Activated T-helper 2 cell treated with anti-CD3 and anti-CD28 coated beads, Interferon-gamma antibody, Interleukin-2, Interleukin-4, amounts not matched to agents 10 μg/mL and 5 μg/mL and 100 μg/mL, durations not matched to agents 14 hours and 24 hours and 36 hours (primary cell): Measurements from ENCODE around the gene CTNNA1. TPM values are rescaled to one million over a fixed set of nuclear protein-coding genes. Genes with fewer than 3 reads are reported as not detected.
"Not testable (repeated sequence)": the region's sequence is repeated elsewhere in the genome, so short reads cannot be mapped to it uniquely, and the experiment has no call there.

Experiments
- DNase-seq: peaks from one replicate; pipeline ENCODE4 v3.0.0; 2021; ENCODE audit warnings: low spot score
- H3K27ac Mint-ChIP-seq: one replicate; pipeline ENCODE4 v1.8.0; 2021; ENCODE audit warnings: mixed read lengths
- H3K27me3 Mint-ChIP-seq: one replicate; pipeline ENCODE4 v1.8.0; 2021; ENCODE audit warnings: low read depth, mixed read lengths
- H3K36me3 Mint-ChIP-seq: one replicate; pipeline ENCODE4 v1.8.0; 2021; ENCODE audit warnings: low read depth, mixed read lengths
- H3K4me1 Mint-ChIP-seq: one replicate; pipeline ENCODE4 v1.8.0; 2021; ENCODE audit warnings: low read depth, mixed read lengths
- H3K4me3 Mint-ChIP-seq: one replicate; pipeline ENCODE4 v1.8.0; 2021; ENCODE audit warnings: low read depth, mild to moderate bottlenecking, moderate library complexity, mixed read lengths
- H3K9me3 Mint-ChIP-seq: one replicate; pipeline ENCODE4 v1.8.0; 2021; ENCODE audit warnings: mixed read lengths
- intact Hi-C: fragments of 100-400 bp; cut with micrococcal nuclease; formaldehyde crosslinking; loops from one replicate; pipeline ENCODE4 v1.15.1; 2023
- total RNA-seq: library from RNA; stranded (reverse); gene quantifications from 2 replicates; pipeline ENCODE4 v1.2.3, GENCODE V29; 2022

CTNNA1 gene
- total RNA-seq, 1 donor from 2014 or later = 298 TPM

DNA sequence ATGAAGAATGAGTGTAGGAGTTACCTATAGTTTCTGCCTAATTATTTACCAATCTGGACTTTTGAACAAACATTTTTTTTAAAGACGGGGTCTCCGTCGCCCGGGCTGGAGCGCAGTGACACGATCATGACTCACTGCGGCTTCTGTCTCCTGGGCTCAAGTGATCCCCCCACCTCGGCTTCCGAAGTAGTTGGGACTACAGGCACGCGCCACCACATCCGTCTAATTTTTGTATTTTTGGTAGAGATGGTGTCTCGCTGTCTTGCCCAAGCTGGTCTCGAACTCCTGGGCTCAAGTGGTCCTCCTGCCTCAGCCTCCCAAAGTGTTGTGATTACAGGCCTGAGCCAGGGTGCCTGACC is 1.5 kb downstream of the CTNNA1 start:
- Mint-ChIP-seq H3K4me1 (peaks cover 34% of the 10 kb centered on the region), H3K27ac (peak overlapping the region; percentile 4)
- intact Hi-C loops = loop anchor here (1.0 to 5.0 kb wide), 3 partner anchors 12 to 102 kb away; no protein-coding TSS in a partner anchor

DNA sequence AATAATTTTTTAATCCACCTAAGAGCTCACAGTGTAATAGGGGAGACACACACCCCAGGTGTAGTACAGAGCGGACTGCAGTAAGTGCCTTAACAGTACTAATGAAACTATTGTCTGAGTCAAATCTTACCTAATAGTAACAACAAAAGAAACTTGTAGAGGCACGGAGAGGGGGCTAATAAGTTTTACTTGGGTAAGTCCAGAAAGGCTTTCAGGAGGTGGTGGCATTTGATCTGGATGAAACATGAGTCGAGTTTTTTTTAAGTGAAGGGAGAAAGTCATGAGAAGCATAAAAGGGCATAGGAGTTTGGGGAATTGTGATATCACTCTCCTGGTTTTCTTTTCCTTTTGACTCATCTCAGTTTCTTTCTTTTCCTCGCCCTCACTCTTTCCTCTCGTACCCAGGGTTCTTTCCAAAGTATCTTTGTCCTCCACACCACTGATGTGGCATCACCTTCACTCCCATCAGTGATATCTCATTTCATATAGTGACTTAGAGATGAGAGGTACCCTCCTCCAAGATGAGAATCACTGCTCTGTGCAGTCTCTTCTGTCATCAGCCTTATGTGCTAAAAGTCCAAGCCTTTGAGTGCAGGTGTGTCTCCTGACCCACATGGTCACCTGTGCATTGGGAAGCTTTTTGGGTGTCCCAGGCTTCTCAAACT is 2.0 kb downstream of the CTNNA1 start:
- H3K36me3 Mint-ChIP-seq = peaks cover 46% of the 10 kb centered on the region

More for the DNA sequence above, 1.5 kb downstream of the CTNNA1 start:
- Mint-ChIP-seq H3K27me3 (peaks cover 7% of the 10 kb centered on the region), H3K4me3 (peak overlapping the region; percentile 95), H3K36me3 (peaks cover 44% of the 10 kb centered on the region), H3K9me3 (peaks cover 7% of the 10 kb centered on the region)
- DNase-seq = no peak

DNA sequence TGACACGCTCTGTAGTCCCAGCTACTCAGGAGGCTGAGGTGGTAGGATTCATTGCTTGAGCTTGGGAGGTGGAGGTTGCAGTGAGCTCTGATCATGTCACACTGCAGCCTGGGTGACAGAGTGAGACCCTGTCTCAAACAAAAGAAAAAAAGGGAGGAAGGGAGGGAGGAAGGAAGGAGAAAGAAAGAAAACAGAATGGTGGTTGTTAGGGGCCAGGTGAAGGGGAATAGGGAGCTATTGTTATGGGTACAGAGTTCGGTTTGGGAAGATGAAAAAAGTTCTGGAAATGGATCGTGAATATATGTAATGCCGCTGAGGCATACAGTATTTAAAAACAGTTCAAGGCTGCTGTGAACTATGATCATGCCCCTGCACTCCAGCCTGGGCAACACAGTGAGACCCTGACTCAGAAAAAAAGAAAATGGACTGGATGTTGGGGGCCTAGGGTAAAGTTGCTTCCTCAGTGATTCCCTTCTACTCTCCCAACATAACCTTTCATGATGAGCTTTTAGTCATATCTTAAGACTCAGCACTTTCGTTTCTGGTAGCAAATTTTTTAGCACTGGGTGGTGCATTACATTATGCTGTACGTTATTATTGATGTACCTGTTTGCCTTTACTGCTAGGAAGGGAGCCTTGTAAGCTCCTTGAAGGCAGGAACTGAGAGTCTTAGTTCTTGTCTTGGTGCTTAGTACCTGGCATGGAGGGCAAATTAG is 4.0 kb downstream of the CTNNA1 start:
- DNase-seq = no peak
- Mint-ChIP-seq H3K4me1 (peaks cover 49% of the 10 kb centered on the region), H3K9me3 (peaks cover 7% of the 10 kb centered on the region), H3K27me3 (no peaks in the 10 kb centered on the region), H3K36me3 (peaks cover 65% of the 10 kb centered on the region), H3K4me3 (no peak overlapping the region), H3K27ac (no peak overlapping the region)
- intact Hi-C loops = loop anchor here (5.0 kb wide), 1 partner anchor 105 kb away; no protein-coding TSS in a partner anchor

More for the DNA sequence above, 2.0 kb downstream of the CTNNA1 start:
- intact Hi-C loops = loop anchor here (5.0 kb wide), 1 partner anchor 103 kb away; no protein-coding TSS in a partner anchor
- Mint-ChIP-seq H3K9me3 (peaks cover 7% of the 10 kb centered on the region), H3K27ac (peak overlapping the region; percentile 4), H3K4me1 (peaks cover 34% of the 10 kb centered on the region), H3K27me3 (peaks cover 7% of the 10 kb centered on the region), H3K4me3 (peak overlapping the region; percentile 95)
- DNase-seq = no peak

DNA sequence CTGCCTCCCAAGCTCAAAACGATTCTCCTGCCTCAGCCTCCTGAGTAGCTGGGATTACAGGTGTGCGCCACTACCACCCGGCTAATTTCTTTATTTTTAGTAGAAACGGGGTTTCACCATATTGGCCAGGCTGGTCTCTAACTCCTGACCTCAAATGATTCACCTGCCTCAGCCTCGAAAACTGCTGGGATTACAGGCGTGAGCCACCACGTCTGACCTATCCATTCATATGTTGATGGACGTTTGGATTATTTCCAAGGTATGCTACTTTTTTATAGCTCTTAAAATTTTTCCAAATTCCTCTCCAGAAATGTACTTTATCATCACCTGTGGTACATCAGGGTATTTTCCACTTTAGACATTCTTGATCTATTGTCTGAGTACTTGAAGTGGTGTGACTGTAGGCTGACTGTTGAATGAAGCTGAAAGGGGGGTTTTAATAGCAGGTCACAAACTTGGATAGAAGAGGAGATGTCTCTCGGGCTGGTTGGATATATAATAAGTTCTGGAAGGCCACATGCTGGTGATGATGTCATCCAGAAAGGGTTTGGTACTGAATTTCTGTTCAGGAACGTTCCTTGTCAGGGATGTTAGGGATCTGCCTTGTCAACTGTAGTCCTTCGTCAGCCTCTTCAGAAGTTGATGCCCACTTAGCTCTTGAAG is 7.4 kb downstream of the CTNNA1 start:
- intact Hi-C loops = no loop called here
- Mint-ChIP-seq H3K27me3 (no peaks in the 10 kb centered on the region), H3K4me1 (peaks cover 37% of the 10 kb centered on the region), H3K9me3 (peaks cover 7% of the 10 kb centered on the region), H3K4me3 (no peak overlapping the region), H3K36me3 (peaks cover 61% of the 10 kb centered on the region), H3K27ac (no peak overlapping the region)
- DNase-seq = no peak

DNA sequence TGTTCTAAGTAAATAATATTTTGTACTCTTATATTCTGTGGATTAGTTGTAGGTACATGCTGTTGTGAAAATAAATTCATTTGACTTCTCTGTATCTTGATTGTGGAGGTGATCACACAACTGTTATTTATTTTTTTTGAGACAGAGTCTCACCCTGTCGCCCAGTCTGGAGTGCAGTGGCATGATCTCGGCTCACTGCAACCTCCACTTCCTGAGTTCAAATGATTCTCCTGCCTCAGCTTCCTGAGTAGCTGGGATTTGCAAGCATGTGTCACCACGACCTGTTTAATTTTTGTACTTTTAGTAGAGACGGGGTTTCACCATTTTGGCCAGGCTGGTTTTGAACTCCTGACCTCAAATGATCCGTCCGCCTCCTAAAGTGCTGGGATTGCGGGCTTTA is 7.9 kb downstream of the CTNNA1 start:
- H3K4me3 Mint-ChIP-seq, H3K9me3 Mint-ChIP-seq, DNase-seq, intact Hi-C loops, H3K27me3 Mint-ChIP-seq: not testable (repeated sequence)
- Mint-ChIP-seq H3K4me1 (peaks cover 40% of the 10 kb centered on the region), H3K36me3 (peaks cover 61% of the 10 kb centered on the region), H3K27ac (peak overlapping the region; percentile 49)

DNA sequence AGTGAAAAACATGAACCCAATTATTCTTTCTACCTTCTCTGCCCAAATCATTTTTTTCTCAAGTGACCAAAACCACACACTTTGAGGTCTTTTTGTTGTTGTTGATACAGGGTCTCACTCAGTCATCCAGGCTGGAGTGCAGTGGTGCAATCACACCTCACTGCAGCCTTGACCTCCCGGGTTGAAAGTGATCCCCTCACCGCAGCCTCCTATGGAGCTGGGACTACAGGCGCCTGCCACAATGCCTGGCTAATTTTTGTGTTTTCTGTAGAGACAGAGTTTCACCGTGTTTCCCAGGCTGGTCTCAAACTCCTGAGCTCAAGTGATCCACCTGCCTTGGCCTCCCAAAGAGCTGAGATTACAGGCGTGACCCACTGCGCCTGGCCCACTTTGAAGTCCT is 8.4 kb downstream of the CTNNA1 start:
- peaks cover 57% of the 10 kb centered on the region for H3K36me3 Mint-ChIP-seq
- H3K9me3 Mint-ChIP-seq, H3K27ac Mint-ChIP-seq, intact Hi-C loops, H3K4me3 Mint-ChIP-seq, H3K27me3 Mint-ChIP-seq, DNase-seq: not testable (repeated sequence)
- H3K4me1 Mint-ChIP-seq = peaks cover 40% of the 10 kb centered on the region

DNA sequence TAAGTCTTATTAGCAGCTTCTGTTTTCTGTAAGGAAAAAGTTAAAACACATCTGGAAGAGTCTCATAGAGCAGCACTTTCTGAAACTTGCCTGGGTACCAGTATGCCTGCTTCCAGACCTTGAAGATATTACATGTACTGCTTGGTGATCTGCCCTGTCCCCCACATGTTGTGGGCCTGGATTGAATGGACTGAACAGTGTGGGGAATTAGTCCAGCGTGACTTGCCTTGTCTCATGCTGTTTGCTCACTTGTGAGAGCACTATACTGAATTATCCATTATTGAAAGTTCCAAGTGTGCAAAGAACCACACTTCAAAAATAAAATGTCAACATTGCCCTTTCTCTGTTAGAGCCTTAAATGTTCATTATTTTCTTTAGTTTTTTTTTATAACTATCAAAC is 8.9 kb downstream of the CTNNA1 start:
- Mint-ChIP-seq H3K36me3 (peaks cover 53% of the 10 kb centered on the region), H3K9me3 (peaks cover 7% of the 10 kb centered on the region), H3K4me3 (no peak overlapping the region), H3K27me3 (no peaks in the 10 kb centered on the region), H3K4me1 (peaks cover 35% of the 10 kb centered on the region), H3K27ac (no peak overlapping the region)
- DNase-seq = no peak
- intact Hi-C loops = no loop called here

DNA sequence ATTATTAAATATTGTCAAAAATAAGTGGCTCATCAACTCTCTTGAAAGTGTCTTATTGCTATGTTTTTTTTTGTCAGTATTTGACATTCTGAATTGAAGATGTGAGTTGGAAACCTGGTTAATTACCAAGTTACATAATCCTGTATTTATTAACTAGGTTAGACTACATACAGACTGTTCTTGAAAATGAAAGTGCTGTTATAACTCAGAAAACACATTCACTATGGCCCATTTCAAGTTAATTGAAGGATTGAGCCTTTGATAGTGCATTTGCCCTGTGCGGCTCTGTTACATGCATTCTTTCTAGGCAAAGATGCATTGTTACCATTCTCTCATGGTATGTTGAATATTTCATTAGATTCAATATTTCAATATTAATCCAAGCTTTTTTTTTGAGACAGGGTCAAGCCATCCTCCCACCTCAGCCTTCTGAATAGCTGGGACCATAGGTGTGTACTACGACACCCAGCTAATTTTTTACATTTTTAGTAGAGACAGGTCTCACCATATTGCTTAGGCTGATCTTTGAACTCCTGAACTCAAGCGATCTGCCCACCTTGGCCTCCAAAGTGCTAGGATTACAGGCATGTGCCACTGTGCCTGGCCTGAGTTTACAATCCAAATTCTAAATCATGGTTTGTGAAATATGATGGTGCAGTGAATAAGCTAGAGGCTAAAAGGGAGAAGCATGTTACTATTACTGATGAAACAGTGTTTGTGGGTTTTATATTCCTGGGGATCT is 10.0 kb downstream of the CTNNA1 start:
- no peaks in the 10 kb centered on the region for H3K27me3 Mint-ChIP-seq
- peaks cover 29% of the 10 kb centered on the region for H3K4me1 Mint-ChIP-seq
- intact Hi-C loops = no loop called here
- H3K36me3 Mint-ChIP-seq = peaks cover 45% of the 10 kb centered on the region
- H3K9me3 Mint-ChIP-seq = peaks cover 4% of the 10 kb centered on the region
- DNase-seq = no peak
- no peak overlapping the region for H3K4me3 Mint-ChIP-seq
- H3K27ac Mint-ChIP-seq = no peak overlapping the region

DNA sequence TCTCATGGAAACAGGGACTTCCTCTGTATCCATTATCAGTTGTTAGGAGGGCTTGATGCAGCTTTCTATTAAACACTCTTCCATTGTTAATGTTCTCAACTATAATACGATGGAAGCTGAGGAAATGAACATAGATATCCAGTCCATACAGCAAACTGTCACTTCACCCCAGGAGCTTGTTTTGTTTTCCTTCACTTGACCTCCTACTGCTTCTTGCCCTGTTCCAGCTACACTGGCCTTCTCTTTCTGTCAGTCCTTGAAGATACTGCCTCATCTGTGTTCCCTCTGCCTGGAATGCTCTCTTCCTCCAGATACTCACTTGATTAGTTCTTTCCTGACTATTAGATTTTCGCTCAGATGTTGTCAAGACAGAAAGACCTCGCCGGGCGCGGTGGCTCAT is 17.1 kb downstream of the CTNNA1 start:
- intact Hi-C loops = no loop called here
- Mint-ChIP-seq H3K4me3 (no peak overlapping the region), H3K4me1 (peaks cover 14% of the 10 kb centered on the region), H3K27ac (no peak overlapping the region), H3K27me3 (no peaks in the 10 kb centered on the region), H3K9me3 (no peaks in the 10 kb centered on the region), H3K36me3 (peaks cover 8% of the 10 kb centered on the region)
- no peak for DNase-seq

DNA sequence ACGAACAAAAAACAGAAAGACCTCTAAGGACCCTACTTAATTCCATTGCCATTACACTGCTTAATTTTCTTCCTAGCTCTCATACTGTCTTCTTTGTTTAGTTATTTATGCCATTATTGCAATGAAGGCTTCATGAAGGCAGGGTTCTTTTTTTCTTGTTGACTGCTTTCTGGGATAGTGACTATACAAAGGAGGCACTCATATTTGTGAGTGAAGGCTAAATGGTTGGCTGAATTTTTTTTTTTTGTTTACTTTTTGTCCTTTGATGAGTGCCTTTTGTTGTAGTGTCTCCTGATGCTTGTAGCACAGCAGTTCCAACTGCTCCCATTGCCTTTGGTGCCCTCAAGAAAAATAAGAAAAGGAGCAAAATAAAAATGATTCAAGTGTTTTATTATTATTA is 17.8 kb downstream of the CTNNA1 start:
- Mint-ChIP-seq H3K9me3 (no peaks in the 10 kb centered on the region), H3K4me3 (no peak overlapping the region), H3K36me3 (peaks cover 9% of the 10 kb centered on the region), H3K27ac (no peak overlapping the region), H3K27me3 (no peaks in the 10 kb centered on the region), H3K4me1 (peaks cover 12% of the 10 kb centered on the region)
- DNase-seq = no peak
- intact Hi-C loops = no loop called here

DNA sequence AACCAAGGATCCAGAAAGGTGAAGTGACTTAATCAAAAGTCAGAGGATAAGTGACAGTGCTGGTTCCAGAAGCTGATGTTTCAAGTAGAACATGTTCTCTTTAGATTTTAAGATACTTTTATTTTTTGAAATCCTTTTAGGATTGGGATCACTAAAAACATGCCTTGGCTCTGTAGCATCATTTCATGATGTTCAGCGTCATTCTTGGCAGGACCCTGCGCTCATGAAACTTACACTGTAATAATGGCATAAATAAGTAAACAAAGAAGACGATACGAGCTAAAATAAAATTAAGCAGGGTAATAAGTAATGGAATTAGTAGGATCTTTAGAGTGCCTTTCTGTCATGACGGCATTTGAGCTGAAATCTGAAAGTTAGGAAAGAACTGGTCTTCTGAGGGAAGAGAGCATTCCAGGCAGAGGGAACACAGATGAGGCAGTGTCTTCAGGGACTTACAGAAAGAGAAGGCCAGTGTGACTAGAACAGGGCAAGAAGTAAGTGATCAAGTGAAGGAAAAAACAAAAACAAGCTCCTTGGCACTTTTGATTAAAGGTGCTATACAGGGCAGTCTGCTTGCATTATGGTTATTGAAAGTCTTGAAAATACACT is 19.9 kb downstream of the CTNNA1 start:
- H3K4me3 Mint-ChIP-seq = no peak overlapping the region
- no peak overlapping the region for H3K27ac Mint-ChIP-seq
- intact Hi-C loops = no loop called here
- peaks cover 15% of the 10 kb centered on the region for H3K36me3 Mint-ChIP-seq
- peaks cover 7% of the 10 kb centered on the region for H3K4me1 Mint-ChIP-seq
- DNase-seq = no peak
- H3K9me3 Mint-ChIP-seq = no peaks in the 10 kb centered on the region
- no peaks in the 10 kb centered on the region for H3K27me3 Mint-ChIP-seq

DNA sequence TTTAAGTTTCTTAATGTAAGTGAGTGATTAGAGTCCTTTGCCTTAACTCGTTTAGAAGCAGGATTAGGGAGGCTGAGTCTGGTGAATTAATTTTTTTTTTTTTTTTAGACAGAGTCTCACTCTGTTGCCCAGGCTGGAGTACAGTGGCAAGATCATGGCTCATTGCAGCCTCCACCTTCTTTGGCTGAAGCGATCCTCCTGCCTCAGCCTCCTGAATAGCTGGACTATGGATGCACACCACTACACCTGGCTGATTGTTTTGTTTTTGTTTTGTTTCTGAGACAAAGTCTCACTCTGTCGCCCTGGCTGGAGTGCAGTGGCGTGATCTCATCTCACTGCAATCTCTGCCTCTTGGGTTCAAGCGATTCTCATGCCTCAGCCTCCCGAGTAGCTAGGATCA is 20.4 kb downstream of the CTNNA1 start:
- H3K27ac Mint-ChIP-seq, H3K4me1 Mint-ChIP-seq, H3K9me3 Mint-ChIP-seq, DNase-seq, H3K4me3 Mint-ChIP-seq, intact Hi-C loops, H3K27me3 Mint-ChIP-seq: not testable (repeated sequence)
- peaks cover 21% of the 10 kb centered on the region for H3K36me3 Mint-ChIP-seq
